Spleen (tissue), 11 donors: ENCODE results near the gene AFAP1. TPM values are rescaled to one million over a fixed set of nuclear protein-coding genes. Genes with fewer than 3 reads are reported as not detected.

ENCODE experiments used
- DNase-seq: peaks from one replicate; pipeline ENCODE4 v3.0.0-alpha.2; 2020
- H3K27ac ChIP-seq, 8 donors: fragments of 200-600 bp; sonication (generic) in 7 of 8; 1 replicate in 4 of 8; 2 replicates in 4 of 8; pipeline versions ENCODE4 v1.5.0 to v1.8.0; 2016 to 2021; ENCODE audit warnings: inconsistent platforms in 4 of 8, mild to moderate bottlenecking in 4 of 8, moderate library complexity in 1 of 8
- H3K27me3 ChIP-seq, 7 donors: fragments of 200-600 bp; sonication (generic) in 6 of 7; replicated peaks in 1 of 7; 1 replicate in 4 of 7; 2 replicates in 3 of 7; pipeline versions ENCODE4 v1.5.0 to v1.8.0; 2016 to 2021; ENCODE audit warnings: inconsistent platforms in 3 of 7, mild to moderate bottlenecking in 1 of 7
- H3K36me3 ChIP-seq, 6 donors: fragments of 200-600 bp; sonication (generic) in 5 of 6; 1 replicate in 4 of 6; 2 replicates in 2 of 6; pipeline versions ENCODE4 v1.5.0 to v1.8.0; 2016 to 2021; ENCODE audit warnings: inconsistent platforms in 2 of 6
- H3K4me1 ChIP-seq, 6 donors: fragments of 200-600 bp; sonication (generic) in 5 of 6; 1 replicate in 3 of 6; 2 replicates in 3 of 6; pipeline versions ENCODE4 v1.5.0 to v1.8.0; 2016 to 2021; ENCODE audit warnings: inconsistent platforms in 3 of 6
- H3K4me3 ChIP-seq, 8 donors: fragments of 200-600 bp; sonication (generic) in 7 of 8; 1 replicate in 4 of 8; 2 replicates in 4 of 8; pipeline versions ENCODE4 v1.5.0 to v1.8.0; 2016 to 2021; ENCODE audit warnings: inconsistent platforms in 4 of 8, mild to moderate bottlenecking in 4 of 8, moderate library complexity in 2 of 8
- H3K9me3 ChIP-seq, 8 donors: fragments of 200-600 bp; sonication (generic) in 7 of 8; 1 replicate in 4 of 8; 2 replicates in 4 of 8; pipeline versions ENCODE4 v1.5.0 to v1.8.0; 2016 to 2021; ENCODE audit warnings: inconsistent platforms in 4 of 8
- POLR2A ChIP-seq, 3 donors: fragments of 450-650 bp; IDR thresholded peaks; one replicate each; pipeline ENCODE4 v1.5.1; 2017; ENCODE audit warnings: antibody characterized with exemption in 3 of 3, mild to moderate bottlenecking in 1 of 3
- POLR2AphosphoS5 ChIP-seq, 3 donors: sonication (generic); formaldehyde crosslinking; IDR thresholded peaks; one replicate each; pipeline ENCODE4 v1.5.1; 2017; ENCODE audit warnings: antibody characterized with exemption in 3 of 3
- WGBS, 5 donors: extraction: QIAGEN DNeasy Blood & Tissue Kit in 3 of 5; methylation state at CpG; one replicate each; pipeline versions ENCODE4 v1.1.5 to v1.1.7; 2013 to 2018; 5-methylcytosine and 5-hydroxymethylcytosine counted together
- intact Hi-C: fragments of 100-400 bp; cut with DNase I; formaldehyde crosslinking; loops from one replicate; pipeline ENCODE4 v1.15.0; 2023; ENCODE audit warnings: low total_unique reads
- polyA plus RNA-seq, 3 donors: library from polyadenylated mRNA; stranded (reverse); fragments of 200-250 nt; gene quantifications; one replicate each; pipeline ENCODE4 v1.2.1, GENCODE V29; 2013
- total RNA-seq, 7 donors: library from RNA; depleted of rRNA in 3 of 7; stranded (reverse); fragments of >200 nt in 3 of 7; fragmentation: NEBNext Ultra II Directional in 4 of 7; extraction: Animal tissue kit (Norgen Biotek cat#: 25700) in 4 of 7; gene quantifications; one replicate each; pipeline versions ENCODE4 v1.1.0 to v1.2.1, GENCODE V29; 2016 to 2021
- TF ChIP-seq, protein P1 (sequence below), 11 experiments: fragments of 200-600 bp in 7 of 11; fragments of 450-650 bp in 4 of 11; sonication (generic) in 4 of 11; IDR thresholded peaks in 8 of 11; conservative IDR thresholded peaks in 3 of 11; 1 replicate in 7 of 11; 2 replicates in 4 of 11; pipeline versions ENCODE4 v1.4.0 to v1.8.0; 2016 to 2021; ENCODE audit warnings: antibody characterized with exemption in 11 of 11, inconsistent platforms in 4 of 11, mild to moderate bottlenecking in 1 of 11
- donor health status: healthy with polysubstance abuse.
- donor health status: DM: no; HTN: no; CAD: no; lungs with moderate emphysema.
- donor health status: DM: no; HTN: no; CAD: no.
- donor health status: Bipolar disorder and iron deficiency.
- donor health status: healthy.
- donor health status: DM: no; HTN: no; CAD: no.
- donor health status: DM: yes; HTN: yes; CAD: no.

The AFAP1 gene
- total and polyA plus RNA-seq, 10 donors: 1.6 to 29.2 (median 12.1) TPM

DNA sequence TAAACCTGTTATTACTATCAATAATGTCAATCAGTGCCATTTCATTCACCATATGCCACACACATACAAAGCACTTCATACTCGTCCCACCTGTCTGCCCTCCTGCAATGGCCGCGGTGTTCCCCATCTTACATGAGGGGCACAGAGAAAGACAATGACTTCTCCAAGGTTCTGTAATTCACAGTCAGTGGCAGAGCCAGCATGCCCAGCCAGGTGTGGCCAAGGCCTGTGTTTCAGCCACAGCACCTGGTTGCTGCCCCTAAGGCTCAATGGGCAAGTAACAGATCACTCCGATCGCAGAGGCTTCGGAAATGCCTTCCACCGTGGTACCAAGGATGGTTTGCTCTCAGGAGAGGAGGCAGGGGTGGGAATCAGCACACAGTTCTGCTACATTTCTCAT is 10.9 kb downstream of the AFAP1 start:
- Histone ChIP-seq H3K9me3 (peaks cover 0 to 4% (median 0%) of the 10 kb centered on the region in 8 donors), H3K4me1 (peaks cover 0 to 22% (median 5%) of the 10 kb centered on the region in 6 donors), H3K36me3 (peaks cover 0 to 3% (median 0%) of the 10 kb centered on the region in 6 donors), H3K4me3 (no peak overlapping the region), H3K27me3 (peaks cover 0 to 23% (median 0%) of the 10 kb centered on the region in 7 donors), H3K27ac (no peak overlapping the region)
- intact Hi-C loops: no loop called here
- WGBS, 5 donors: 83 to 96% (median 92%) methylated on average over 7 of the region's 7 CpGs
- TF ChIP-seq POLR2A (IDR thresholded peaks at IDR 0.05) (no peak), POLR2AphosphoS5 (IDR thresholded peaks at IDR 0.05) (no peak)
- TF ChIP-seq, protein P1, sequence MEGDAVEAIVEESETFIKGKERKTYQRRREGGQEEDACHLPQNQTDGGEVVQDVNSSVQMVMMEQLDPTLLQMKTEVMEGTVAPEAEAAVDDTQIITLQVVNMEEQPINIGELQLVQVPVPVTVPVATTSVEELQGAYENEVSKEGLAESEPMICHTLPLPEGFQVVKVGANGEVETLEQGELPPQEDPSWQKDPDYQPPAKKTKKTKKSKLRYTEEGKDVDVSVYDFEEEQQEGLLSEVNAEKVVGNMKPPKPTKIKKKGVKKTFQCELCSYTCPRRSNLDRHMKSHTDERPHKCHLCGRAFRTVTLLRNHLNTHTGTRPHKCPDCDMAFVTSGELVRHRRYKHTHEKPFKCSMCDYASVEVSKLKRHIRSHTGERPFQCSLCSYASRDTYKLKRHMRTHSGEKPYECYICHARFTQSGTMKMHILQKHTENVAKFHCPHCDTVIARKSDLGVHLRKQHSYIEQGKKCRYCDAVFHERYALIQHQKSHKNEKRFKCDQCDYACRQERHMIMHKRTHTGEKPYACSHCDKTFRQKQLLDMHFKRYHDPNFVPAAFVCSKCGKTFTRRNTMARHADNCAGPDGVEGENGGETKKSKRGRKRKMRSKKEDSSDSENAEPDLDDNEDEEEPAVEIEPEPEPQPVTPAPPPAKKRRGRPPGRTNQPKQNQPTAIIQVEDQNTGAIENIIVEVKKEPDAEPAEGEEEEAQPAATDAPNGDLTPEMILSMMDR (IDR thresholded peaks at IDR 0.05 in 8 of 11, conservative IDR thresholded peaks at IDR 0.05 in 3 of 11): no peak
- no peak for DNase-seq

DNA sequence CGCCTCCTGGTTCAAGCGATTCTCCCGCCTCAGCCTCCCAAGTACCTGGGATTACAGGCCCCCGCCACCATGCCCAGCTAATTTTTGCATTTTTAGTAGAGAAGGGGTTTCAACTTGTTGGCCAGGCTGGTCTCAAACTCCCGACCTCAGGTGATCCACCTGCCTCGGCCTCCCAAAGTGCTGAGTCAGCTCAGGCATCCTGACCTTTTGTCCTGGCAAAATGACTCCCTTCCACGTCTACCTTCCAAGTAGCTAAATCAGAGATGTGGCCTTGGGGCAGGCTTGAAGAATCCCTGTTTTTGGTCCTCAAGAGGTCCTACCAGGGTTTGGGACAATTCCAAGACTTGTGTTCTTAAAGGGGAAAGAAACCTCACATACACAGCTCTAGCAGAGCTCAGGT is 12.8 kb downstream of the AFAP1 start:
- no peak overlapping the region for H3K4me3 ChIP-seq
- peaks cover 0 to 4% (median 0%) of the 10 kb centered on the region in 8 donors for H3K9me3 ChIP-seq
- DNase-seq: no peak
- peaks cover 0 to 26% (median 5%) of the 10 kb centered on the region in 6 donors for H3K4me1 ChIP-seq
- TF ChIP-seq, protein P1 (IDR thresholded peaks at IDR 0.05 in 8 of 11, conservative IDR thresholded peaks at IDR 0.05 in 3 of 11): no peak
- TF ChIP-seq POLR2A (IDR thresholded peaks at IDR 0.05) (no peak), POLR2AphosphoS5 (IDR thresholded peaks at IDR 0.05) (no peak)
- WGBS, 5 donors: 85 to 95% (median 89%) methylated on average over 7 of the region's 7 CpGs
- intact Hi-C loops: no loop called here
- no peaks in the 10 kb centered on the region for H3K36me3 ChIP-seq
- peaks cover 0 to 23% (median 0%) of the 10 kb centered on the region in 7 donors for H3K27me3 ChIP-seq
- no peak overlapping the region for H3K27ac ChIP-seq

DNA sequence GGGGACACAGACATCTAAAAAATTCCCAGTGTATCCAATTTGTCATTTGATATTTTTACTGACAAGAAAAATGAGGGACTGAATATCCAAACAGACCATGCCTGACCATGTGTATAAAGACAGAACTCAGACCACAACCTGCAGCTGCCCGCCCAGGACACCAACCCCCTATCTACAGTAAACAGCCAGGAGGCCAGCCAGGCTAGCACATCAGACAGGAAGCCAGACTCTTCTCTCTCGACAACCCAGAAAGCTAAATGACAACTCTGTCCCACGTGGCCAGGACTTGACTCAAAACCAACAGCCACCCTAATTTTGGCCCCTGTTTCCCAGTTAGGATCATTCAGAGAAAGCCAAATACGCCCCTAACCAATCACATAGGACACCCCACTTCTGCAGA is 15.1 kb downstream of the AFAP1 start:
- WGBS, 5 donors: 63 to 83% (median 80%) methylated on average over 4 of the region's 4 CpGs
- peaks cover 0 to 10% (median 0%) of the 10 kb centered on the region in 7 donors for H3K27me3 ChIP-seq
- H3K4me1 ChIP-seq: peaks cover 0 to 15% (median 2%) of the 10 kb centered on the region in 6 donors
- H3K36me3 ChIP-seq: no peaks in the 10 kb centered on the region
- DNase-seq: no peak
- H3K4me3 ChIP-seq: no peak overlapping the region
- H3K9me3 ChIP-seq: peaks cover 0 to 4% (median 0%) of the 10 kb centered on the region in 8 donors
- intact Hi-C loops: no loop called here
- no peak overlapping the region for H3K27ac ChIP-seq
- TF ChIP-seq, protein P1 (IDR thresholded peaks at IDR 0.05 in 8 of 11, conservative IDR thresholded peaks at IDR 0.05 in 3 of 11): no peak
- TF ChIP-seq POLR2AphosphoS5 (IDR thresholded peaks at IDR 0.05): no peak

DNA sequence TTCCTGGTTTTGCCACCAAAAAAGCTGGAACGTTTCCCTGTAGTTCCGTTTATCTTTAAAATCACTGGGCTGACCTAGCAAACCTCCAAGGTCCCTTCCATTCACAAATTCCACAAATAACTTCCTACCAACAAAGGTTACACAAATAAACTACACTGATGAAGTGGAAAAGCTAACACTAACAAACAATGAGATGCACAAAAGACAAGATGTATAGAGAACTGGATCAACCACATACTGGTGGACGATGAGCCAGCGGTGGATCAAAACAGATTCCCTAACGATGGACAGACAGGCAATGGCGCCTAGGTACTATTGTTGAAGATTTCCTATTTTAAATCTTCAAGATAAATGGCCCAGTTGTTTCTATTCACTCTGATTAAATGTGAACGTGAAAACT is 15.5 kb downstream of the AFAP1 start:
- intact Hi-C loops: no loop called here
- peaks cover 0 to 4% (median 0%) of the 10 kb centered on the region in 8 donors for H3K9me3 ChIP-seq
- H3K27ac ChIP-seq: no peak overlapping the region
- TF ChIP-seq, protein P1 (IDR thresholded peaks at IDR 0.05 in 8 of 11, conservative IDR thresholded peaks at IDR 0.05 in 3 of 11): no peak
- TF ChIP-seq POLR2AphosphoS5 (IDR thresholded peaks at IDR 0.05) (no peak), POLR2A (IDR thresholded peaks at IDR 0.05) (no peak)
- H3K4me3 ChIP-seq: no peak overlapping the region
- H3K36me3 ChIP-seq: no peaks in the 10 kb centered on the region
- DNase-seq: no peak
- H3K27me3 ChIP-seq: peaks cover 0 to 6% (median 0%) of the 10 kb centered on the region in 7 donors
- 62 to 75% (median 67%) methylated on average over 7 of the region's 7 CpGs for WGBS, 5 donors
- H3K4me1 ChIP-seq: peaks cover 0 to 11% (median 1%) of the 10 kb centered on the region in 6 donors
